IMR-90 (cell line): ENCODE measurements around the gene NAPEPLD. TPM values are rescaled to one million over a fixed set of nuclear protein-coding genes. Genes with fewer than 3 reads are reported as not detected.
A peak's percentile ranks its signal among the peaks of the same experiment; 100 is the strongest.

Source experiments
- ATAC-seq: fragments of 200-7000 bp; cut with Tn5 transposase; 2 replicates; pipeline ENCODE4 v1.9.1; 2020; ENCODE audit warnings: low read depth, mild to moderate bottlenecking, moderate library complexity
- BruUV-seq: library from RNA; stranded (reverse); fragments of 400-500 nt; replicated peaks from 2 replicates; lab custom pipeline; 2021; lab: Mats Ljungman, UMichigan
- CTCF ChIA-PET: fragments of 300-600 bp; formaldehyde crosslinking; extraction: SDS; loops from one replicate; lab custom pipeline; 2021; ENCODE audit warnings: antibody characterized with exemption; lab: Yijun Ruan, JAX
- POLR2A ChIA-PET: fragments of 300-600 bp; sonication (Branson Sonifier 250); formaldehyde crosslinking; loops from one replicate; lab custom pipeline; 2022; ENCODE audit warnings: antibody characterized with exemption; ENCODE audit not compliant: unreplicated experiment; lab: Charles Lee
- DNase-seq: peaks from one replicate; pipeline ENCODE4 v3.0.0; 2013
- H2AFZ ChIP-seq: replicated peaks from 2 replicates; pipeline ENCODE3; 2013; ENCODE audit warnings: low read length, mild to moderate bottlenecking; ENCODE audit not compliant: poor library complexity
- H2AK5ac ChIP-seq: 2 replicates; pipeline ENCODE4 v1.6.1; 2013; ENCODE audit warnings: low read depth, low read length, inconsistent platforms
- H2AK9ac ChIP-seq: replicated peaks from 2 replicates; pipeline ENCODE3; 2013; ENCODE audit warnings: mild to moderate bottlenecking, low read depth, low read length, moderate library complexity; ENCODE audit not compliant: poor library complexity
- H2BK120ac ChIP-seq: 2 replicates; pipeline ENCODE4 v1.6.1; 2013; ENCODE audit warnings: low read depth, low read length, inconsistent platforms
- H2BK15ac ChIP-seq: 3 replicates; pipeline ENCODE4 v1.6.1; 2013; ENCODE audit warnings: low read depth, low read length, inconsistent platforms
- H2BK20ac ChIP-seq: 2 replicates; pipeline ENCODE4 v1.6.1; 2013; ENCODE audit warnings: low read depth, mild to moderate bottlenecking, inconsistent platforms, low read length, moderate library complexity
- H2BK5ac ChIP-seq: 2 replicates; pipeline ENCODE4 v1.6.1; 2013; ENCODE audit warnings: mild to moderate bottlenecking, low read depth, low read length, inconsistent platforms; ENCODE audit not compliant: poor library complexity, severe bottlenecking
- H3K14ac ChIP-seq: replicated peaks from 2 replicates; pipeline ENCODE4 v1.6.1; 2013; ENCODE audit warnings: low read depth, low read length, inconsistent platforms
- H3K18ac ChIP-seq: 2 replicates; pipeline ENCODE4 v1.6.1; 2013; ENCODE audit warnings: low read depth, low read length, control low read depth
- H3K23ac ChIP-seq: 2 replicates; pipeline ENCODE4 v1.6.1; 2013; ENCODE audit warnings: low read depth, low read length, inconsistent platforms
- H3K27ac ChIP-seq: 2 replicates; pipeline ENCODE4 v1.5.1; 2013; ENCODE audit warnings: mild to moderate bottlenecking, control low read depth, low read length; ENCODE audit not compliant: insufficient read depth
- H3K27me3 ChIP-seq: 2 replicates; pipeline ENCODE4 v1.6.1; 2013; ENCODE audit warnings: low read length; ENCODE audit not compliant: control insufficient read depth, insufficient read depth
- H3K36me3 ChIP-seq: 2 replicates; pipeline ENCODE4 v1.6.1; 2013; ENCODE audit warnings: low read length, mixed read lengths; ENCODE audit not compliant: control insufficient read depth, insufficient read depth
- H3K4ac ChIP-seq: 2 replicates; pipeline ENCODE4 v1.6.1; 2013; ENCODE audit warnings: low read depth, low read length, inconsistent platforms
- H3K4me1 ChIP-seq: 2 replicates; pipeline ENCODE4 v1.6.1; 2013; ENCODE audit warnings: low read length, mixed read lengths; ENCODE audit not compliant: control insufficient read depth, insufficient read depth
- H3K4me2 ChIP-seq: 2 replicates; pipeline ENCODE4 v1.6.1; 2013; ENCODE audit warnings: low read depth, mild to moderate bottlenecking, control low read depth, low read length, moderate library complexity
- H3K4me3 ChIP-seq: 2 replicates; pipeline ENCODE4 v1.5.1; 2013; ENCODE audit warnings: low read depth, mild to moderate bottlenecking, control low read depth, low read length, moderate library complexity; ENCODE audit not compliant: insufficient read depth
- H3K56ac ChIP-seq: 2 replicates; pipeline ENCODE4 v1.6.1; 2013; ENCODE audit warnings: low read length, inconsistent platforms; ENCODE audit not compliant: insufficient read depth; ENCODE audit errors: extremely low read depth
- H3K79me1 ChIP-seq, 2 experiments: 2 replicates each; pipeline ENCODE4 v1.6.1; 2013; ENCODE audit warnings: low read length in 2 of 2, inconsistent platforms in 1 of 2, low read depth in 1 of 2
- H3K9ac ChIP-seq: 2 replicates; pipeline ENCODE4 v1.6.1; 2013; ENCODE audit warnings: low read depth, low read length, control low read depth
- H3K9me1 ChIP-seq: 2 replicates; pipeline ENCODE4 v1.6.1; 2013; ENCODE audit warnings: low read length, inconsistent platforms; ENCODE audit not compliant: insufficient read depth
- H3K9me3 ChIP-seq: 2 replicates; pipeline ENCODE4 v1.6.1; 2013; ENCODE audit warnings: low read length; ENCODE audit not compliant: control insufficient read depth, insufficient read depth
- H4K20me1 ChIP-seq: 2 replicates; pipeline ENCODE4 v1.6.1; 2013; ENCODE audit warnings: low read length, inconsistent platforms; ENCODE audit not compliant: insufficient read depth
- H4K5ac ChIP-seq: 2 replicates; pipeline ENCODE4 v1.6.1; 2013; ENCODE audit warnings: mild to moderate bottlenecking, low read depth, low read length, control low read depth
- H4K8ac ChIP-seq, 2 experiments: 2 replicates each; pipeline ENCODE4 v1.6.1; 2013; ENCODE audit warnings: low read depth in 2 of 2, low read length in 2 of 2, control low read depth in 1 of 2, inconsistent platforms in 1 of 2
- H4K91ac ChIP-seq: 2 replicates; pipeline ENCODE4 v1.6.1; 2013; ENCODE audit warnings: low read depth, low read length, inconsistent platforms; ENCODE audit not compliant: insufficient read depth
- BHLHE40 ChIP-seq: fragments of 150-350 bp; IDR thresholded peaks from 2 replicates; pipeline ENCODE4 v1.6.1; 2016; ENCODE audit warnings: mild to moderate bottlenecking, low read depth, low read length
- CEBPB ChIP-seq: IDR thresholded peaks from 2 replicates; pipeline ENCODE4 v1.6.1; 2012; ENCODE audit warnings: low read depth, low read length, improper control_type of control experiment
- CTCF ChIP-seq: conservative IDR thresholded peaks from 2 replicates; pipeline ENCODE4 v1.5.1; 2012; ENCODE audit warnings: mild to moderate bottlenecking, low read depth, low read length, improper control_type of control experiment
- MAZ ChIP-seq: IDR thresholded peaks from 2 replicates; pipeline ENCODE4 v1.6.1; 2012; ENCODE audit warnings: low read depth, mild to moderate bottlenecking, low read length, improper control_type of control experiment, moderate library complexity, borderline replicate concordance
- POLR2A ChIP-seq: IDR thresholded peaks from 2 replicates; pipeline ENCODE4 v1.6.1; 2012; ENCODE audit warnings: mild to moderate bottlenecking, low read depth, low read length
- RCOR1 ChIP-seq: IDR thresholded peaks from 2 replicates; pipeline ENCODE4 v1.6.1; 2012; ENCODE audit warnings: mild to moderate bottlenecking, low read length, improper control_type of control experiment; ENCODE audit not compliant: insufficient replicate concordance
- RFX5 ChIP-seq: IDR thresholded peaks from 2 replicates; pipeline ENCODE4 v1.8.0; 2012; ENCODE audit warnings: low read depth, mild to moderate bottlenecking, low read length, moderate library complexity
- USF2 ChIP-seq: fragments of 150-350 bp; IDR thresholded peaks from 2 replicates; pipeline ENCODE4 v1.6.1; 2017; ENCODE audit warnings: mild to moderate bottlenecking, antibody characterized with exemption, low read length, low read depth
- WGBS, 2 experiments: methylation state at CpG; one replicate each; pipeline versions ENCODE4 v1.1.5 to v1.1.7; 2013; ENCODE audit warnings: missing lambda C conversion rate in 2 of 2; ENCODE audit not compliant: insufficient read length in 1 of 2; ENCODE audit errors: extremely low coverage in 2 of 2; 5-methylcytosine and 5-hydroxymethylcytosine counted together
- dilution Hi-C: fragments of 300-500 bp; cut with HindIII; formaldehyde crosslinking; loops from one replicate; pipeline ENCODE4 v1.14.3; 2018; ENCODE audit warnings: low sequenced_read_pairs; ENCODE audit not compliant: unreplicated experiment
- in situ Hi-C: fragments of 300-500 bp; cut with MboI; formaldehyde crosslinking; loops from 3 replicates; pipeline ENCODE4 v1.14.3; 2019; ENCODE audit warnings: low sequenced_read_pairs, inconsistent platforms, mixed read lengths
- intact Hi-C: fragments of 100-400 bp; cut with micrococcal nuclease; formaldehyde crosslinking; loops from 2 replicates; pipeline ENCODE4 v1.10.0; 2022
- polyA plus RNA-seq, 3 experiments: library from polyadenylated mRNA; depleted of rRNA; stranded (reverse); fragments of >200 nt; gene quantifications; 2 replicates each; pipeline ENCODE4 v1.2.3, GENCODE V29; 2012; ENCODE audit warnings: low replicate concordance in 1 of 3
- total RNA-seq: library from RNA; depleted of rRNA; stranded (reverse); fragments of >200 nt; gene quantifications from 2 replicates; pipeline ENCODE4 v1.2.3, GENCODE V29; 2012

Gene NAPEPLD
- total and polyA plus RNA-seq, 2 of the 4 experiments (the other 2 are of a cell fraction), result 2.2 to 3.4 TPM

DNA sequence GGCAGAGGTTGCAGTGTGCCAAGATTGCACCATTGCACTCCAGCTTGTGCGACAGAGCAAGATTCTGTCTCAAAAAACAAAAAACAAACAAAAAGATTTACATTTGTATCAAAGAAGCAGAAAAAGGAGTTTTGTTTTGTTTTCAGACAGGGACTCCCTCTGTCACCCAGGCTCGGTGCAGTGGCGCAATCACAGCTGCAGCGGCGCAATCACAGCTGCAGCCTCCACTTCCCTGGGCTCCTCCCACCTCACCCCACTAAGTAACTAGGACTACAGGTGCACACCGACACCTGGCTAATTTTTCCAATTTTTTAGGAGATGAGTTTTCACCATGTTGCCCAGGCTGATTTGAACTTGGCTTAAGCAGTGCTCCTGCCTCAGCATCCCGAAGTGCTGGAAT, 72.1 kb downstream of the NAPEPLD start:
- Histone ChIP-seq H3K18ac (no peak overlapping the region), H2BK120ac (no peak overlapping the region), H3K23ac (no peak overlapping the region), H3K9me3 (no peaks in the 10 kb centered on the region), H2BK20ac (no peak overlapping the region), H3K27me3 (no peaks in the 10 kb centered on the region), H4K5ac (no peak overlapping the region), H3K27ac (no peak overlapping the region), H2BK5ac (no peak overlapping the region), H4K20me1 (no peaks in the 10 kb centered on the region), H2AFZ (no peak overlapping the region), H4K91ac (no peak overlapping the region), H3K4me1 (peaks cover 2% of the 10 kb centered on the region; the same call in 1 of the 2 replicates), H3K9me1 (peaks cover 6% of the 10 kb centered on the region; the same call in 1 of the 2 replicates), H3K4me3 (no peak overlapping the region), H2AK5ac (no peak overlapping the region), H3K79me1 (peaks cover 13 to 51% of the 10 kb centered on the region in 2 experiments), H2BK15ac (no peak overlapping the region), H3K14ac (no peak overlapping the region), H3K36me3 (no peaks in the 10 kb centered on the region), H4K8ac (no peak overlapping the region), H3K4ac (no peak overlapping the region), H3K56ac (no peak overlapping the region), H3K4me2 (no peak overlapping the region), H3K9ac (no peak overlapping the region), H2AK9ac (no peak overlapping the region)
- in situ Hi-C loops, result no loop called here
- no TSS peak for BruUV-seq
- CTCF ChIA-PET, result no interaction called here
- dilution Hi-C loops, result no loop called here
- POLR2A ChIA-PET, result no interaction called here
- intact Hi-C loops, result loop anchor here (5.0 kb wide), 1 partner anchor 51 kb away; no protein-coding TSS in a partner anchor
- WGBS, 2 experiments, result 100% methylated on average over 1 of the region's 7 CpGs; no CpG with 5 or more reads in 1 of the 2 experiments
- ATAC-seq (no peak), DNase-seq (no peak)
- peak; percentile 37 for TF ChIP-seq CEBPB
- TF ChIP-seq MAZ, result no peak
- no peak for TF ChIP-seq POLR2A
- TF ChIP-seq BHLHE40, result no peak
- TF ChIP-seq RFX5, result no peak
- TF ChIP-seq USF2, result no peak
- TF ChIP-seq CTCF, result no peak
- TF ChIP-seq RCOR1, result no peak
